GM08714 (cell line): ENCODE measurements around the gene ZNF423.
"Not testable (repeated sequence)": the region's sequence is repeated elsewhere in the genome, so short reads cannot be mapped to it uniquely, and the experiment has no call there.

Source experiments
- H3K4me3 ChIP-seq: fragments of 200-500 bp; sonication (Bioruptor generic); 2 replicates; pipeline ENCODE4 v1.5.1; 2014; ENCODE audit warnings: mild to moderate bottlenecking, low read length, inconsistent platforms
- ZNF274 ChIP-seq: IDR thresholded peaks from 2 replicates; pipeline ENCODE4 v1.6.1; 2012; ENCODE audit warnings: mild to moderate bottlenecking, low read depth, low read length

Gene ZNF423

GRCh38 chr16:49681217-49681883 is 174.6 kb downstream of the ZNF423 start:
- TF ChIP-seq ZNF274, result no peak
- H3K4me3 ChIP-seq, result no peak overlapping the region

DNA sequence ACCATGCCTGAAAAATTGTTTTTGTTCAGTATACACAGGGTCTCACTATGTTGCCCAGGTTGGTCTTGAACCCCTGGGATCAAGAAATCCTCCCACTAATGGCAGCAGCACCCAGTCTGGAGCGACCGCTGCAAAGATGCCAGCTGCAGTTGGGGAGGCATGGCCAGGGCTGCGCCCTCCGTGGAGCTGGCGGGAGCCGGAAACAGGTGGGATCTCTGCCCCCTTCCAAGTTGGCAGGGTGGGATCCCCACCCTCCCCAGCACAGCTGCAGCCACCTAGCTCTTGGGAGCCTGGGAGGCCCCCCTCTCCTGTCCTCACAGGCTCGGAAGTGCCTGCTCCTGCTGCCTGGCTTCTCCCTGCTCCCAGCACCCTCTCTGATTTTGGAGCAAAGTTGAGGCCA is 176.8 kb downstream of the ZNF423 start:
- H3K4me3 ChIP-seq, result no peak overlapping the region
- no peak for TF ChIP-seq ZNF274

- not testable (repeated sequence) for H3K4me3 ChIP-seq
Observed at GRCh38 chr16:49677661-49678060, 178.3 kb downstream of the ZNF423 start.

GRCh38 chr16:49675413-49675812 is 180.5 kb downstream of the ZNF423 start:
- no peak overlapping the region for H3K4me3 ChIP-seq
- TF ChIP-seq ZNF274, result no peak

GRCh38 chr16:49674990-49675389 is 180.9 kb downstream of the ZNF423 start:
- TF ChIP-seq ZNF274, result no peak
- no peak overlapping the region for H3K4me3 ChIP-seq

- no peak for TF ChIP-seq ZNF274
- no peak overlapping the region for H3K4me3 ChIP-seq
Observed at GRCh38 chr16:49674351-49674851, 181.5 kb downstream of the ZNF423 start.

DNA sequence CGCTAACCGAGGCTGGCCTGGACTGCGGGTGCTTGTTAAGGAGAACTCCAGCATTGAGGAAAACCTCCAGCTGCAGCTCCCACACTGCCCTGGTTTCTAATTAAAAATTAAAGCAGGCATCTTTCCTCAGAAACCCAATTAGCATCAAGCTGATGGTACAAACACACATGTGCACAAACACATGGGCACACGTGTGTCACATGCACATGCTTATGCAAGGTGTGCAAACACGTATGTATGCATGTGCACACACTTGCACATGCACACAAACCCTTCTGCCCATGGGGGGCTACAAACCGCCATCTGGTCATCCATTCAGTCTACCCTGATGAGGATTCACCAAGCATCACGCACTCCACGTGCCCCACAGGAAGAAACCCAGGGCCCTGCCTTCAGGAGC is 182.5 kb downstream of the ZNF423 start:
- no peak for TF ChIP-seq ZNF274
- H3K4me3 ChIP-seq, result no peak overlapping the region

GRCh38 chr16:49672753-49673152 is 183.2 kb downstream of the ZNF423 start:
- TF ChIP-seq ZNF274, result no peak

GRCh38 chr16:49671333-49671732 is 184.6 kb downstream of the ZNF423 start:
- no peak for TF ChIP-seq ZNF274

More at GRCh38 chr16:49672753-49673152, 183.2 kb downstream of the ZNF423 start:
- no peak overlapping the region for H3K4me3 ChIP-seq

GRCh38 chr16:49670627-49671026 is 185.3 kb downstream of the ZNF423 start:
- H3K4me3 ChIP-seq, result no peak overlapping the region
- TF ChIP-seq ZNF274, result no peak

More at GRCh38 chr16:49671333-49671732, 184.6 kb downstream of the ZNF423 start:
- no peak overlapping the region for H3K4me3 ChIP-seq

DNA sequence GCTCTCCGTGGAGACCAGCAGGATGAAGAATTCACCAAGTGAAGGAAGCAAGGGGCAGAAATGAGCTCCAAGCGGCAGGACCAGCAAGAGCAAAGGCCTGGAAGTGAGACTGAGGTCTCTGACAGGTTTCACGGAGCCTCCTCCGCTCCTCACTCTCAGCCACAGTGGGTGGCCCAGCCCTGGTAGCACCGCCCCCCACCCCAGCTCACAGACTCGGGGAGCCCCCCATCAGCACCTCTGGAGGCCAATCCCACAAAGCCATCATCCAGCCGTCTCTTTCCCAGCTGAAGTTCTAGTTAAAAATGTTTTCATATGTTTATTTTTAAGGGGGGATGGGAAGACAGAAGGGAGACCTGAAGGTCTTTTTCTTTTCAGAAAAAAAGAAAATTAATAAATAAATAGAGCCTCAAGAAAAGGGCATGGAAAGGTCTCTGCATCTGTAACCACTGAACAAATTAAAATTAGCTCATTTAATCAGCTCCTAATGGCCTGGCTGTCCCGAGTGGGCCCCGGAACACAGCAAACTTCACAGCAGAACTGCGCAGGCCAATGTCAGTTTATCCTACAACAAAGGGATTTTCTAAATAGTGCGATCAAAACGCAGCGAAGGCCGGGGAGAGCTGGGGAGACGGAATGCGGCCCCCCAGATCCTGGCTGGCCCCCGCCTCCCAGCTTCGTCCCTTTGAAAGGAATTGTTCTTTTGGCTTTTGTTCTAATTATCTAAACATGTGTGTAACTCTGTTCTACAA is 190.3 kb downstream of the ZNF423 start:
- H3K4me3 ChIP-seq, result no peak overlapping the region
- no peak for TF ChIP-seq ZNF274

DNA sequence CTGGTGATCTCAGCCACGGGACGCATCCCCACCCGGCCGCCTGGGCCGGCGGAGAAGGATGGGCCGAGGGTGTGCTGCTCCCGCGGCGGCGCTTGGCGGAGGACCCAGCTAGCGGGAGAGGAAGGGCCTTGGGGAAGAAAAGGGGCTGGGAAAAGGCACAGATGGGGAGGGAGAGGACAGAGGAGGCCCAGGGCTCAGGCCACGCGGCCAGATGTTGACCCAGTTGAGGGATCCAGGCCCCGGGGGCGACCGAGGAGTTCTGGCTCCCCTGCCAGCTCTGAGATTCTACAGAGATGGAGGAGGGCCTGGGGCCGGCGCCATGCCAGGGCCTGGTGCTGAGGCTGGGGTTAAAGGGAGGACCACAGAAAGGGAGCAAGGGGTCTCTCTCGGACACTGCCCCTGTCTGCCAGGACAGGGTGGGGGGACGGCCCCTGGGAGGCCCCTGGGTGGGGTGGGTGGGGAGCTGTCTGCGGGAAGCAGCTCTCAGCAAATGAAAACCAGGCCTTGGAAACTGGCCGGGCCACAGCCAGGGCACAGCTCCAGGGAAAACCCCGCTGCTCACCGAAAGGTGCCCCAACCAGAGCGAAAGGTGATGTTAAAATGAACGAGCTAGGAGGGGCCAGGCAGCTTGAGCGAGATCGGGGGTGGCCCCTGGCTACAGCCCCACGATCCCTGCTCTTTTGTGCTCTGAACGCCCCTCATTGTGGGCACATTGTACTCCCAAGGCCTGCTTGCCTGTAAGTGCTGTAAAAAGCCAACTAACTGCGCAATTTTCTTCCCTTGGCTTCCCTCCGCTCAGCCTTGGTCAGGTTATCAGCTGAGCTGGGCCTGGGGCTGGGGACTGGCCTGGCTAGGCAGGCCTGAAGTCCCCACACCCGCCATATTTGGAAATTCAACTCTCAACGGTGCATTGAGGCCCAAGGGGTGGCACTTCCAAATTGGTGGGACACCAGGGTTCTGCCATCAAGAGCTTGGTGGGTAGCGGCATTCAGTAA is 191.4 kb downstream of the ZNF423 start:
- no peak overlapping the region for H3K4me3 ChIP-seq
- no peak for TF ChIP-seq ZNF274

- no peak for TF ChIP-seq ZNF274
Observed at GRCh38 chr16:49663081-49664065, 192.5 kb downstream of the ZNF423 start.

More at GRCh38 chr16:49663081-49664065, 192.5 kb downstream of the ZNF423 start:
- no peak overlapping the region for H3K4me3 ChIP-seq
